HEK293 (cell line): ENCODE measurements around the gene BACE1.

ENCODE experiments used
- CTCF ChIA-PET: fragments of 350-600 bp; formaldehyde crosslinking; extraction: SDS; loops from one replicate; lab custom pipeline; 2021; ENCODE audit warnings: antibody characterized with exemption; lab: Yijun Ruan, JAX
- POLR2A ChIA-PET: fragments of 300-600 bp; formaldehyde crosslinking; extraction: SDS; loops from one replicate; lab custom pipeline; 2020; ENCODE audit warnings: antibody characterized with exemption, inconsistent platforms; lab: Yijun Ruan, JAX
- H3K27ac ChIP-seq: fragments of 200-500 bp; sonication (Bioruptor generic); 2 replicates; pipeline ENCODE4 v1.5.1; 2014; ENCODE audit warnings: low read depth, low read length, control low read depth, inconsistent platforms; ENCODE audit errors: extremely low read depth
- H3K36me3 ChIP-seq, 2 experiments: fragments of 200-500 bp in 1 of 2; sonication (Bioruptor generic) in 1 of 2; 1 replicate in 1 of 2; 2 replicates in 1 of 2; pipeline ENCODE4 v1.5.1; 2014 to 2017; ENCODE audit warnings: inconsistent platforms in 2 of 2, low read length in 2 of 2; ENCODE audit not compliant: control insufficient read depth in 2 of 2, insufficient read depth in 1 of 2
- H3K4me1 ChIP-seq: fragments of 200-500 bp; sonication (Bioruptor generic); 2 replicates; pipeline ENCODE4 v1.5.1; 2014; ENCODE audit warnings: mild to moderate bottlenecking, low read length, inconsistent platforms; ENCODE audit not compliant: control insufficient read depth, insufficient read depth
- H3K4me3 ChIP-seq: 2 replicates; pipeline ENCODE4 v1.5.1; 2011; ENCODE audit warnings: low read depth, mild to moderate bottlenecking, control low read depth, low read length, moderate library complexity
- H3K9me3 ChIP-seq: fragments of 200-500 bp; sonication (Bioruptor generic); 2 replicates; pipeline ENCODE4 v1.5.1; 2014; ENCODE audit warnings: low read depth, low read length, inconsistent platforms; ENCODE audit not compliant: control insufficient read depth, insufficient read depth
- HOXA7 ChIP-seq: sonication (generic); formaldehyde crosslinking; IDR thresholded peaks from 2 replicates; pipeline ENCODE4 v1.8.1; 2022; ENCODE audit warnings: missing genetic modification reagents, borderline replicate concordance
- KLF1 ChIP-seq: fragments of 450-650 bp; formaldehyde crosslinking; IDR thresholded peaks from 2 replicates; pipeline ENCODE4 v1.5.1; 2016; ENCODE audit warnings: missing biosample characterization, missing genetic modification characterization
- KLF10 ChIP-seq: fragments of 450-650 bp; IDR thresholded peaks from 2 replicates; pipeline ENCODE4 v1.5.1; 2018; ENCODE audit warnings: missing biosample characterization, mild to moderate bottlenecking, missing genetic modification characterization
- KLF7 ChIP-seq: fragments of 450-650 bp; formaldehyde crosslinking; IDR thresholded peaks from 2 replicates; pipeline ENCODE4 v1.5.1; 2016; ENCODE audit warnings: missing biosample characterization, missing genetic modification characterization, borderline replicate concordance
- SALL2 ChIP-seq: fragments of 450-650 bp; formaldehyde crosslinking; IDR thresholded peaks from 2 replicates; pipeline ENCODE4 v1.5.0; 2017; ENCODE audit warnings: missing biosample characterization, mild to moderate bottlenecking, missing genetic modification characterization, borderline replicate concordance
- SP3 ChIP-seq: fragments of 450-650 bp; formaldehyde crosslinking; IDR thresholded peaks from 2 replicates; pipeline ENCODE4 v1.5.1; 2016; ENCODE audit warnings: missing biosample characterization, missing genetic modification characterization
- SP7 ChIP-seq: fragments of 450-650 bp; formaldehyde crosslinking; IDR thresholded peaks from 2 replicates; pipeline ENCODE4 v1.5.1; 2016; ENCODE audit warnings: missing biosample characterization, missing genetic modification characterization
- TCF7L2 ChIP-seq: IDR thresholded peaks from 2 replicates; pipeline ENCODE4 v1.6.1; 2011; ENCODE audit warnings: low read depth, mild to moderate bottlenecking, inconsistent platforms, low read length, moderate library complexity, borderline replicate concordance
- ZBTB17 ChIP-seq: fragments of 450-650 bp; formaldehyde crosslinking; IDR thresholded peaks from 2 replicates; pipeline ENCODE4 v1.5.1; 2016; ENCODE audit warnings: missing biosample characterization, missing genetic modification characterization
- ZBTB20 ChIP-seq: fragments of 450-650 bp; formaldehyde crosslinking; IDR thresholded peaks from 2 replicates; pipeline ENCODE4 v1.5.1; 2016; ENCODE audit warnings: missing biosample characterization, missing genetic modification characterization
- ZBTB7A ChIP-seq: fragments of 450-650 bp; formaldehyde crosslinking; IDR thresholded peaks from 2 replicates; pipeline ENCODE4 v1.5.1; 2016; ENCODE audit warnings: low read depth, missing biosample characterization, missing genetic modification characterization
- ZFP41 ChIP-seq: fragments of 450-650 bp; formaldehyde crosslinking; IDR thresholded peaks from 2 replicates; pipeline ENCODE4 v1.5.1; 2016; ENCODE audit warnings: missing biosample characterization, missing genetic modification characterization, borderline replicate concordance
- ZNF114 ChIP-seq: fragments of 450-650 bp; formaldehyde crosslinking; IDR thresholded peaks from 2 replicates; pipeline ENCODE4 v1.5.0; 2017; ENCODE audit warnings: missing biosample characterization, missing genetic modification characterization
- ZNF133 ChIP-seq: fragments of 450-650 bp; formaldehyde crosslinking; IDR thresholded peaks from 2 replicates; pipeline ENCODE4 v1.5.1; 2016; ENCODE audit warnings: missing biosample characterization, missing genetic modification characterization
- ZNF157 ChIP-seq: fragments of 450-650 bp; formaldehyde crosslinking; IDR thresholded peaks from 2 replicates; pipeline ENCODE4 v1.5.1; 2016; ENCODE audit warnings: missing biosample characterization, missing genetic modification characterization
- ZNF266 ChIP-seq: fragments of 450-650 bp; formaldehyde crosslinking; IDR thresholded peaks from 2 replicates; pipeline ENCODE4 v1.5.1; 2016; ENCODE audit warnings: missing biosample characterization, missing genetic modification characterization, low read depth
- ZNF302 ChIP-seq: fragments of 450-650 bp; formaldehyde crosslinking; IDR thresholded peaks from 2 replicates; pipeline ENCODE4 v1.5.1; 2016; ENCODE audit warnings: missing biosample characterization, missing genetic modification characterization, low read depth
- ZNF501 ChIP-seq: fragments of 450-650 bp; formaldehyde crosslinking; IDR thresholded peaks from 2 replicates; pipeline ENCODE4 v1.5.1; 2016; ENCODE audit warnings: missing biosample characterization, missing genetic modification characterization
- ZNF677 ChIP-seq: fragments of 450-650 bp; IDR thresholded peaks from 2 replicates; pipeline ENCODE4 v1.5.0; 2018; ENCODE audit warnings: missing biosample characterization, mild to moderate bottlenecking, missing genetic modification characterization, moderate library complexity
- ZNF837 ChIP-seq: fragments of 450-650 bp; formaldehyde crosslinking; IDR thresholded peaks from 2 replicates; pipeline ENCODE4 v1.5.1; 2016; ENCODE audit warnings: missing biosample characterization, missing genetic modification characterization
- ZSCAN18 ChIP-seq: fragments of 450-650 bp; formaldehyde crosslinking; IDR thresholded peaks from 2 replicates; pipeline ENCODE4 v1.5.1; 2016; ENCODE audit warnings: missing biosample characterization, missing genetic modification characterization
- TF ChIP-seq, protein P1 (sequence below): fragments of 450-650 bp; formaldehyde crosslinking; IDR thresholded peaks from 2 replicates; pipeline ENCODE4 v1.5.1; 2016; ENCODE audit warnings: missing biosample characterization, missing genetic modification characterization
- TF ChIP-seq, protein P2 (sequence below): fragments of 450-650 bp; formaldehyde crosslinking; IDR thresholded peaks from 2 replicates; pipeline ENCODE4 v1.5.1; 2016; ENCODE audit warnings: missing biosample characterization, missing genetic modification characterization
- TF ChIP-seq, protein P3 (sequence below): fragments of 450-650 bp; formaldehyde crosslinking; IDR thresholded peaks from 2 replicates; pipeline ENCODE4 v1.5.0; 2017; ENCODE audit warnings: missing biosample characterization, missing genetic modification characterization, borderline replicate concordance
- TF ChIP-seq, protein P4 (sequence below): fragments of 450-650 bp; formaldehyde crosslinking; optimal IDR thresholded peaks from 2 replicates; pipeline ENCODE3; 2016; ENCODE audit warnings: missing biosample characterization, mild to moderate bottlenecking, missing genetic modification characterization

BACE1 gene

GRCh38 chr11:117271208-117271607 is 44.8 kb downstream of the BACE1 start (continued):
- TF ChIP-seq TCF7L2 (no peak), ZNF501 (tag by site-specific recombination) (no peak), KLF10 (tag by site-specific recombination) (no peak), ZNF133 (tag by site-specific recombination) (no peak)

- no peaks in the 10 kb centered on the region for H3K4me1 ChIP-seq
- TF ChIP-seq KLF7 (tag by site-specific recombination) (no peak), ZNF157 (tag by site-specific recombination) (no peak)
- ChIA-PET POLR2A (no interaction called here), CTCF (no interaction called here)
- H3K27ac ChIP-seq = no peak overlapping the region
- peaks cover 0 to 20% of the 10 kb centered on the region in 2 experiments; a peak in 1 of 3 replicates for H3K36me3 ChIP-seq
- H3K9me3 ChIP-seq = no peaks in the 10 kb centered on the region
- H3K4me3 ChIP-seq = no peak overlapping the region
Measured at GRCh38 chr11:117269856-117270255, 46.2 kb downstream of the BACE1 start.

DNA sequence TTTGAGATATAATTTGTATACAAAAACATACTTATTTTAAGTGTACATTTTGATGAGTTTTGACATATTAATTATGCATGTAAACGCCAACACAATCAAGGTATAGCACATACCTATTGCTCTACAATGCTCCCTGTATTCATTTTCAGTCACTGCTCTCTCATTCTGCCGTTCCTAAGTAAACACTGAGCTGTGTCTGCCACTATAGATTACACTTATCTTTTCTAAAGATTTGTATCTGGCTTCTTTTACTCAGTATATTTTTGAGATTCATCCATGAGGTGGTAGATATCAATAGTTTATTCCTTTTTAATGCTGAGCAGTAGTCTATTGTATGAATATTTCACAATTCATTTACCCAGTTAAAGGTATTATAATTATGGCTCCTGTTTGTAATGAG is 50.3 kb downstream of the BACE1 start:
- H3K4me3 ChIP-seq = no peak overlapping the region
- CTCF ChIA-PET = no interaction called here

More for the DNA sequence above, 50.3 kb downstream of the BACE1 start:
- POLR2A ChIA-PET = no interaction called here
- H3K36me3 ChIP-seq = peaks cover 3 to 8% of the 10 kb centered on the region in 2 experiments; a peak in 2 of 3 replicates
- H3K4me1 ChIP-seq = no peaks in the 10 kb centered on the region
- no peak overlapping the region for H3K27ac ChIP-seq
- TF ChIP-seq ZNF677 (tag by site-specific recombination) = no peak
- no peak for TF ChIP-seq KLF1 (tag by site-specific recombination)
- no peak for TF ChIP-seq HOXA7 (CRISPR knock-in tag)
- TF ChIP-seq, protein P1, sequence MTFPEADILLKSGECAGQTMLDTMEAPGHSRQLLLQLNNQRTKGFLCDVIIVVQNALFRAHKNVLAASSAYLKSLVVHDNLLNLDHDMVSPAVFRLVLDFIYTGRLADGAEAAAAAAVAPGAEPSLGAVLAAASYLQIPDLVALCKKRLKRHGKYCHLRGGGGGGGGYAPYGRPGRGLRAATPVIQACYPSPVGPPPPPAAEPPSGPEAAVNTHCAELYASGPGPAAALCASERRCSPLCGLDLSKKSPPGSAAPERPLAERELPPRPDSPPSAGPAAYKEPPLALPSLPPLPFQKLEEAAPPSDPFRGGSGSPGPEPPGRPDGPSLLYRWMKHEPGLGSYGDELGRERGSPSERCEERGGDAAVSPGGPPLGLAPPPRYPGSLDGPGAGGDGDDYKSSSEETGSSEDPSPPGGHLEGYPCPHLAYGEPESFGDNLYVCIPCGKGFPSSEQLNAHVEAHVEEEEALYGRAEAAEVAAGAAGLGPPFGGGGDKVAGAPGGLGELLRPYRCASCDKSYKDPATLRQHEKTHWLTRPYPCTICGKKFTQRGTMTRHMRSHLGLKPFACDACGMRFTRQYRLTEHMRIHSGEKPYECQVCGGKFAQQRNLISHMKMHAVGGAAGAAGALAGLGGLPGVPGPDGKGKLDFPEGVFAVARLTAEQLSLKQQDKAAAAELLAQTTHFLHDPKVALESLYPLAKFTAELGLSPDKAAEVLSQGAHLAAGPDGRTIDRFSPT (tag by site-specific recombination) = no peak
- TF ChIP-seq, protein P2, sequence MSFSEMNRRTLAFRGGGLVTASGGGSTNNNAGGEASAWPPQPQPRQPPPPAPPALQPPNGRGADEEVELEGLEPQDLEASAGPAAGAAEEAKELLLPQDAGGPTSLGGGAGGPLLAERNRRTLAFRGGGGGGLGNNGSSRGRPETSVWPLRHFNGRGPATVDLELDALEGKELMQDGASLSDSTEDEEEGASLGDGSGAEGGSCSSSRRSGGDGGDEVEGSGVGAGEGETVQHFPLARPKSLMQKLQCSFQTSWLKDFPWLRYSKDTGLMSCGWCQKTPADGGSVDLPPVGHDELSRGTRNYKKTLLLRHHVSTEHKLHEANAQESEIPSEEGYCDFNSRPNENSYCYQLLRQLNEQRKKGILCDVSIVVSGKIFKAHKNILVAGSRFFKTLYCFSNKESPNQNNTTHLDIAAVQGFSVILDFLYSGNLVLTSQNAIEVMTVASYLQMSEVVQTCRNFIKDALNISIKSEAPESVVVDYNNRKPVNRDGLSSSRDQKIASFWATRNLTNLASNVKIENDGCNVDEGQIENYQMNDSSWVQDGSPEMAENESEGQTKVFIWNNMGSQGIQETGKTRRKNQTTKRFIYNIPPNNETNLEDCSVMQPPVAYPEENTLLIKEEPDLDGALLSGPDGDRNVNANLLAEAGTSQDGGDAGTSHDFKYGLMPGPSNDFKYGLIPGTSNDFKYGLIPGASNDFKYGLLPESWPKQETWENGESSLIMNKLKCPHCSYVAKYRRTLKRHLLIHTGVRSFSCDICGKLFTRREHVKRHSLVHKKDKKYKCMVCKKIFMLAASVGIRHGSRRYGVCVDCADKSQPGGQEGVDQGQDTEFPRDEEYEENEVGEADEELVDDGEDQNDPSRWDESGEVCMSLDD (tag by site-specific recombination) = no peak
- TF ChIP-seq ZNF266 (tag by site-specific recombination) = no peak
- no peak for TF ChIP-seq SP7 (tag by site-specific recombination)
- no peak for TF ChIP-seq ZSCAN18 (tag by site-specific recombination)
- no peak for TF ChIP-seq ZFP41 (tag by site-specific recombination)
- TF ChIP-seq, protein P3, sequence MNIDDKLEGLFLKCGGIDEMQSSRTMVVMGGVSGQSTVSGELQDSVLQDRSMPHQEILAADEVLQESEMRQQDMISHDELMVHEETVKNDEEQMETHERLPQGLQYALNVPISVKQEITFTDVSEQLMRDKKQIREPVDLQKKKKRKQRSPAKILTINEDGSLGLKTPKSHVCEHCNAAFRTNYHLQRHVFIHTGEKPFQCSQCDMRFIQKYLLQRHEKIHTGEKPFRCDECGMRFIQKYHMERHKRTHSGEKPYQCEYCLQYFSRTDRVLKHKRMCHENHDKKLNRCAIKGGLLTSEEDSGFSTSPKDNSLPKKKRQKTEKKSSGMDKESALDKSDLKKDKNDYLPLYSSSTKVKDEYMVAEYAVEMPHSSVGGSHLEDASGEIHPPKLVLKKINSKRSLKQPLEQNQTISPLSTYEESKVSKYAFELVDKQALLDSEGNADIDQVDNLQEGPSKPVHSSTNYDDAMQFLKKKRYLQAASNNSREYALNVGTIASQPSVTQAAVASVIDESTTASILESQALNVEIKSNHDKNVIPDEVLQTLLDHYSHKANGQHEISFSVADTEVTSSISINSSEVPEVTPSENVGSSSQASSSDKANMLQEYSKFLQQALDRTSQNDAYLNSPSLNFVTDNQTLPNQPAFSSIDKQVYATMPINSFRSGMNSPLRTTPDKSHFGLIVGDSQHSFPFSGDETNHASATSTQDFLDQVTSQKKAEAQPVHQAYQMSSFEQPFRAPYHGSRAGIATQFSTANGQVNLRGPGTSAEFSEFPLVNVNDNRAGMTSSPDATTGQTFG (tag by site-specific recombination) = no peak
- TF ChIP-seq ZBTB20 (tag by site-specific recombination) = no peak
- TF ChIP-seq SP3 = no peak
- no peak for TF ChIP-seq SALL2 (tag by site-specific recombination)
- TF ChIP-seq ZBTB7A (tag by site-specific recombination) = no peak
- no peak for TF ChIP-seq ZNF114
- TF ChIP-seq ZNF302 = no peak
- TF ChIP-seq ZNF501 (tag by site-specific recombination) = no peak
- no peak for TF ChIP-seq ZBTB17
- TF ChIP-seq, protein P4, sequence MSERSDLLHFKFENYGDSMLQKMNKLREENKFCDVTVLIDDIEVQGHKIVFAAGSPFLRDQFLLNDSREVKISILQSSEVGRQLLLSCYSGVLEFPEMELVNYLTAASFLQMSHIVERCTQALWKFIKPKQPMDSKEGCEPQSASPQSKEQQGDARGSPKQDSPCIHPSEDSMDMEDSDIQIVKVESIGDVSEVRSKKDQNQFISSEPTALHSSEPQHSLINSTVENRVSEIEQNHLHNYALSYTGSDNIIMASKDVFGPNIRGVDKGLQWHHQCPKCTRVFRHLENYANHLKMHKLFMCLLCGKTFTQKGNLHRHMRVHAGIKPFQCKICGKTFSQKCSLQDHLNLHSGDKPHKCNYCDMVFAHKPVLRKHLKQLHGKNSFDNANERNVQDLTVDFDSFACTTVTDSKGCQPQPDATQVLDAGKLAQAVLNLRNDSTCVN (tag by site-specific recombination) = no peak
- TF ChIP-seq ZNF837 = no peak
- H3K9me3 ChIP-seq = no peaks in the 10 kb centered on the region
